ENCODE measurements around the gene PLEKHM3.
"Not testable (repeated sequence)": the region's sequence is repeated elsewhere in the genome, so short reads cannot be mapped to it uniquely, and the experiment has no call there.

PLEKHM3 gene

DNA sequence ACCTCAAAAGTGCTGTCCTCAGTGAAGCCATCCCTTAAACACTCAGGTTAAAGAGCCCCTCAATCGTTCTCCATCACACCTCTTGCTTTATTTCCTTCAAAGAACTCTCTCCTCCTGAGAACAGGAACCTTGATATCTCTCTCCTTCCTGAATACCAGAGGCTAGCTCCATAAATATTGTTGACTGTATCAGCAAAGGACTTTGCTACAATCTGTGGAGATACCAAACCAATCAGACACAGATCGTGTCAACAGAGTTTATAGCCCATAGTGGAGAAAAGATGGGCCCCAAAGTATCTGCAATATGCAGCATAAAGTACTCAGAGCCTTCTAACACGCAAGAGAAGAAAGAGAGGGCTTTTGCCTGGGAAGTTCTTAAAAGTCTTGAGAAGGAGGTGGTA, 36.4 kb downstream of the PLEKHM3 start:
- no peak for DNase-seq (ENCODE audit: low read depth)

DNA sequence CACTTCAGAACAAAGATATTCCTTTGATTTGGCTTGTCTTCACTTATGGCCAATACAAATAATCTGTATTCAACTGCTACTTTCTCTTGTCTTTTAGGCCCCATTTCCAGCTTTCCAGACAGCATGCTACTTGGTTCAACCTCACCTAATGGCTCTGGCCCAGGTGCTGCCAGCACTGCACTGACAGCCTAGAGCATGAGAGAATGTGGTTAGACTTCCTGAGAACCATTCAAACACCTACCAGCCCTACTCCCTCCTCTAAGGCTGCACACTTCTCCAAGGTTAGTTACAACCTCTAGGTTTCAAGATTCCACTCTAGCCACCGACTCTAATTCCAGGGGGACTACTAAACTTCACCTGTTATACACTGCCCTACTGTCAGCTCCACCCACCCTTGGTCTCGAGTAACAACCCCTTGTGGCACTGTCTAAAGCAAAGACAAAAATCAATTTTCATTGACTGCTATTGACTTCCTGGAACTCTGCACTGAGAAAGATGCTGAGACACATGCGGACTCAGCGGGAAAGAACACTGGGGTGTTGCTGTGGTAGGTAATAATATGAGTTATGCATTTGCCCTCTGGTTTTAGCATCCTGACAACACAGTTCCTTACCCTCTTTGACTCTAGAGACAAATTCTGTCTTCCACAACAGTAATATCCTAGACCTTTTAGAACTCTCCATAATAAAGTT, 38.2 kb downstream of the PLEKHM3 start:
- DNase-seq (ENCODE audit: low read depth), result no peak

DNA sequence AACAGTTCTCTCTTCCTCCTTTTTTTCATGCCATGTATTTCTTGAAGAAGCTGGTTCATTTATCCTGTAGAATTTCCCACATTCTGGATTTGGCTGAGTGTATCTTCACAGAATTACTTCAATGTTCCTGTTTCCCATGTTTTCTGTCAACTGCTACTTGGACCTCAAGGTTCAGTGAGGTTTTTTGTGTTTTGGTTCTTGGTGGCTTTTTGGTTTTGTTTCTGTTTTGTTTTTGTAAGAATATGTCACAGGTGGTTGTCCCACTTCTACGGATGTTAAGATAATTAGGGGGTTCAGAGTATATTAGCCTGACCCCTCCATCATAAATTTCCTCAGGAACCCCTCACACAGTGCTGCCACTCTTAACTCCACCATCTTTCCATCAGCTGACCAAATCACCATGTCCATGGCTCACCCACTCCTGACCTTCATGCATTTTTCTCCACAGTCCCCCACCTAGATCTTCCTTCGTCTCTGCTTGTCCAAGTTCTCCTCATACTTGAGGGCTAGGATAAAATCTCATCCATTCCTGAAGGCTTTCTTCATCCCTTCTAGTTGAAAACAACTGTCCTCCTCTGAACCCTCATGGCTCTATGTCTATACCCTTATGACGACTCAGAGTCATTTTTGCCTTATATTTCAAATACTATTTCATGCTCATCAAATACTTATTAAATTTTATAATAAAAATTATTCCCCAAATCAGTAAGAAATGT, 40.4 kb downstream of the PLEKHM3 start:
- DNase-seq (ENCODE audit: low read depth), result no peak

DNA sequence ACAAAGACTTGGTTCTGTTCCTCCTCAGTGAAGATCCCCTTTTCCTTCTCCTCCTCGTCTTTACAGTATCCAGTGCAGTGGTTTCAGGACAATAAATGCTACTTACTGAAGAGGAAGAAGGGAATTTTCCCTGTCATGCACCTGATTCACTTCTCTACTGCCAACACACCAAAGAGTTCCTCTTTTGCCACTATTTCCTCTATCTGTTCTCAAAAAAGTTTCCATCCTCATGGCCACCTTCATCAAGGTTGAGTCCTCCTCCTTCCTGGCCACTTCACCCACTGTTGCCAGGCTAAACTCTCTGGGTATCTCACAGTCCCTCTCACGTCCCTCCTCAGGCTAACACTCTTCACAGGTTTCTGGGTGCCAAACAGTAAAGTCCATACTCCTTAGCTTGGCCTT, 41.7 kb downstream of the PLEKHM3 start:
- no peak for DNase-seq (ENCODE audit: low read depth)

DNA sequence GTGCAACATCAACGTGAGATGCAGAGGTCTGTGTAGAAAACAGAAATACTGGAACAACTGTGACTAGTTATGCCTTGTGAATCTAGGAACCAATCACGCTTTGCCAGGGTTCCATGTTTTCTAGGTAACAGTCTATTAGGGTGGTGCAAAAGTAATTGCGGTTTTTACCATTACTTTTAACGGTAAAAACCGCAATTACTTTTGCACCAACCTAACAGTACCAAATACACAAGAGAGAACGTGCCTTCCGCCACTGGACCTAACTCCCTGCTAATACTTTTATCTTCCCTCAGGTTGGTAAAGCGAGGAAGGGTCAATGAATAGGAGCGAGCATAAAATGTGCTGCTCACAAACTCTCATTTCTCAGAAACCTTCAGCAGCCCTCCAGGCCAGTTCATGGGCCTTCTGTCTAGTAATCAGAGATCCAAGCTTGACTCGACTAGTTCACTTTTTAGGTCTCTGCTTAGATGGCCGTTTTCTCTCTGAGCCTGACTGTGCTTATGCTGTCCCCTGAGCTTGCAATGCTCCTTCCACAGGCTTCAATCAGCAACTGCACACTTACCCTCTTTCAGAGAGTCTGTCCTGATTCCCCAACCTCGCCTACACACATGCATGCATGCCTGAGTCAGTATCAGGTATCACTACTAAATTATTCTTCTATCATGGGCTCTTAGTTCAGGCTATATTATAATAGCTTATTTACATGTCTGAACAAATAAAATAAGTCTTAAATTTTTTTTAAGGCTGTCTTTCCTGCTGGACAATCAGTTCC, 47.0 kb downstream of the PLEKHM3 start:
- no peak for DNase-seq (ENCODE audit: low read depth)

DNA sequence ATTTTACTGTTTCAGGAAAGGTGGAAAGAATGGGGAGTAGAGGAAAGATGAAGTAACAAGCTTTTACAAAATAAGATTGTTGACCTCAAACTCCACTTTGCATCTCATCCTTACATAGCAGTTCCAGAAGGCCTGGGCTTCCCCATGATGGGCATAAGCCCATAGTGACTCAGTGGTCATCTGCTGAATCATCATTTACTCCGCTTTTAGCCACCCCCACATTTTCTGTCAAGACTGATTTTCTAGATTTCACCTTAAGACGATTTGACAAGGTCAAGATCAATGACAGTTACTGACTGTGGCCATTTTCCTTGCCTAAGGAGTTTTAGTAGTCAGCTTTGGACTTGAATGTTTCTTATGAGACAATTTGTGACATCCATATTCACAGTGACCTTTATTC, 49.4 kb downstream of the PLEKHM3 start:
- no peak for DNase-seq (ENCODE audit: low read depth)

DNA sequence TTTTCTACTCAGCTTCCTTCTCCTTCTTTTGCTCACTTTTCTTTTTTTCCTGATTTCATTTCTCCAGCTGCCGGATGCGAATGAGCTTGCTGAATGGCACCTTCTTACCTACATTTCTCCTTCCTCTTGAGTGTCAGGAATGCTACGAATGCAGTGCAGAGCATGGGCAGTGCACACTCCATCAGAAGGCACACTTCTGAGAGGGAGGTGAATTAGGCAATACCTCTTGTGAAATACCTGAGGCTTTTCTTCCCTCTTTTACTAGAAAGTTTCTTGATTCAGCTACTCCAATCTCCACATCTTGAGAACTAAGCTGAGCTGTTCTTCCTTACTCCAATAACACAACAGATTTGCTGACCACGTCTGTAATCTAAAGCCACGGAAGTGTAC, 51.1 kb downstream of the PLEKHM3 start:
- DNase-seq (ENCODE audit: low read depth), result no peak

DNA sequence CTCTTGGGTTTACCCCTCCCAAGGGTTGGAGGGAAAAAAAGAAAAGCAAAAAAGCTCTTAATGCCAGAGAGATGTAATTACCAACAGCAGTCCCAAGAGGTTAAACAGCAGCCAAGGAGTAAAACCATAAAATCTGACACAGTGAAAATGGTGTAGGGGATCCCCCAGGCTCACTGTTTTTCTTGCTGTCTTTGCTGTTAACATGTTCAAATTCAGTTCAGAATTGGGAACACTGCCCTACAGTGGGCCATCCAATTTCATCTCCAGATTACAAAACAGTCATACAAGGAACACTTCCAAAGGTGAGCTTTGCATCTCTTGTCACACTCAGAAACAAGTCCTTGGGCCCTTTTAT, 54.5 kb downstream of the PLEKHM3 start:
- no peak for DNase-seq (ENCODE audit: low read depth)

DNA sequence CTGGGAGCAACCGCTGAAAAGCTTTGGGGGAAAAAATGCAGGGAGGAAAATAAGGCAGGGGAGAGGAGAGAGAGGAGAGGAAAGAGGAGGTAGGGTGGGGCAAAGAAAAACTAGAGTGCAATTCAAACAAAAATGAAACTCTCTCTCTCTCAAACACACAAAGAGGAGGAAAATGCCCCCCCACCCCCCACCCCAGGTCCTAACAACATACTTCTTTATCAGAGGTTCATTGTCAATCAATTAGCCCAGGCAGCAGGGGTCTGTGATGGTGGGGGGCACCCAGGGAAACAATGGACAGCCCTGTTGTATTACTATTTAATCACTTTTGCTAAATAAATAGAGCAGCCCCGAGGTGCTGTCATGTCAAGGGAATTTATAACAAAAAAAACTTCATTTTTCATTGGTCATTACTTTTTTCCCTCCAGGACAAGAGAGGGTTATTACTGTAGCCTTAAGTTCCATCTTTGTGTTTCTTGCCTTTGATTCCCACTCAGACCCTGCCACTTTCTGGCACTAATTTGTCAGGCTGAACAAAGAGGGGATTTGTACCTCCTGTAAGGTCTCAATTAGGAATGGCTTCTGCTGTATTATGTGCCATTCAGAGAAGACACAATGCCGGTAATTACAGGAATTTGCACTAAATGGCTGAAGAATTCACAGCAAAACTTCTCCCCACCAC, 55.0 kb downstream of the PLEKHM3 start:
- no peak for DNase-seq (ENCODE audit: low read depth)

DNA sequence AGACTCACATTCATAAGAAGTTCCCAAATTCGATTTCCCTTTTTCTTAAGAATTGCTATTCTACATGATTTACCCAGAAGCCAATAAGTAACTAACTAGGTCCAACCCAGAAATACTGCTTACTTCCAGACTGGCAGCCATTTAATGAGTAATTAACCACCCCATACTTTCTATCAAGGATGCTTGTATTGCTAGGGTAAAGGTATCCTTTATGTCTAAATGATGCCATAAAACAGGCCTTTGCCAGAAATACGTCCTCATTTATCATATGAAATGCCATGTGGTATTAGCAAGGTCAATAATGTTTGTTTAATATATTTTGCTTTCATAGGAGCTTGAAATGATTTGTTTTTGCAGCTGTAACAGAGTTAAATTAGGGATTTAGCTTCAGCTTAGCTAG, 56.1 kb downstream of the PLEKHM3 start:
- no peak for DNase-seq (ENCODE audit: low read depth)

DNA sequence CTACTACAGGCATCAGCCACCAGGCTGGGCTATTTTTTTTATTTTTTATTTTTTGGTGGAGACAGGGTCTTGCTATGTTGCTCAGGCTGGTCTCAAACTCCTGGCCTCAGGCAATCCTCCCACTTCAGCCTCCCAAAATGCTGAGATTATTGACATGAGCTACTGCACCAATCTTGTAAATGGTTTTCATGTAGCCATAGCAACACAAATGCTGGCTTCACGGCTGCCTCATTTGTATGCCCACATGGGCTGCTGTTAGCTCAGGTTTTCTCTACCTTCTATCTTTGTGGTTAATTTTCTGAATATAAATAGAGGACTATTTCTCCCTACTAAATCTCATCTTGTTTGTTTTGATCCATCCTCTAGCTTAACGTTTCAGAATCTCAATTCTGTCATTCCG, 58.2 kb downstream of the PLEKHM3 start:
- no peak for DNase-seq (ENCODE audit: low read depth)

DNA sequence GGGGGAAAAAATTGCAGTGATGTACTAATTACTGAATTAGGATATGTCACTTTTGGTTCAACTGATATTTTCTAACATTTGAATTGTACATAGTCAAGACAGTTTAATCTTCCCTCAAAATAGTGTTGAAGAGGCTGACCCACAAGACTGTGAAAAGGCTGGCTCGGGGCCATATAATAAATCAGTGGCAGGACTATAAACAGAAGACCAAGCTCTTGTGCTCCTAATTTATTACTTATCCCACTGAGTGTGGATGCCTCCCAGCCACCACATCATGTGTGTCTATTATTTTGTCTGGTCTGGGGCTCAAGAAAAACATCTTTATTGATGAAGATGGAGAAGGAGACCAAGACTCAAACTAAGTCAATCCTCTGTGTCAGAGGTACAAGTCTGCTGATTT, 64.4 kb downstream of the PLEKHM3 start:
- DNase-seq (ENCODE audit: low read depth), result no peak

DNA sequence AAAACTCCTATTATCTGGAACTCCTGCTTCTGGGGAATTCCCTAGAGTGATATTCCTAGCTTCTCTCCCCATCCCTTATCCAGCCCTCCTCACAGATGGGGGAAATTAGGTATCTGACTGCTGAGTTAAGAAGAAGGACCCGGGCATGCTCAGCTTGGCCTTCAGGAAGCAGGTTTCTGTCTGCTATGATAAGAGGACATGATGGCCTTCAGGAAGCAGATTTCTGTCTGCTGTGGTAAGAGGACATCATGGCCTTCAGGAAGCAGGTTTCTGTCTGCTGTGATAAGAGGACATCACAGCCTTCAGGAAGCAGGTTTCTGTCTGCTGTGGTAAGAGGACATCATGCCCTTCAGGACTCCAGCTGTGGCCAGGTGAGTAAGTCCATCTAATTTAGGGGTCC, 65.2 kb downstream of the PLEKHM3 start:
- no peak for DNase-seq (ENCODE audit: low read depth)

DNA sequence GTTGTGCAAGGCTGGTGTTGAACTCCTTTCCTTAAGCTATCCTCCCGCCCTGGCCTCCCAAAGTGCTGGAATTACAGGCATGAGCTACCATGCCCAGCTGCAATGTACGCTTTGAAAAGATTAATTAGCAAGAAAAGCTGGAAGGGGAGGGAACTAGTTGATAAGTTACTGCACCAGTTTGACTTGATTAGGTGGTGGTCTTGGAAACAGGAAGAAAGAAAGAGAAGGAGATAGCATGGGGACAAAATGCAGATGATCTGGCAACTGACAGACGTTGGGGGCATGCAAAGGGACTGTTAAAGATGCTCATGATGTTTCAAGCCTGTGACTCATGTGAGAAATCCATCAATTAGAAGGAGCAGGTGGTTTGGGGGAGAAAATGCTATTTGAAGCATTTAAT, 68.6 kb downstream of the PLEKHM3 start:
- DNase-seq (ENCODE audit: low read depth), result no peak

DNA sequence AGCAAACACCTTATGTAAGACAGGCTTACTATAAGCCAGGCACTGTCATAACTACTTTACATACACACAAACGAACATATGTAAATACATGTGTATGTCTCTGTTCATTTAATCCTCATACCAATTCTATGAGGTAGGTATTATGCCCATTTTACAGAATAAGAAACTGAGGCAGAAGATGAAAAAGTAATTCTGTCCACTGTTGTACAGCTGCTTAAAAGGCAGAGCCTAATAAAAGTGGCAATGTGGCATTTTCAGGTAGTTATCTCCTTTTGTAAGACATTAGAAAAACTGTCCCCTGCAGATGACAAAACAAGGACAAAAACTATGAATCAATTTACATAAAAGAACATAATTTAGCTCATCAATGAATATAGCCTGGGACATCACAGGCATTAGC, 69.9 kb downstream of the PLEKHM3 start:
- DNase-seq (ENCODE audit: low read depth), result no peak

DNA sequence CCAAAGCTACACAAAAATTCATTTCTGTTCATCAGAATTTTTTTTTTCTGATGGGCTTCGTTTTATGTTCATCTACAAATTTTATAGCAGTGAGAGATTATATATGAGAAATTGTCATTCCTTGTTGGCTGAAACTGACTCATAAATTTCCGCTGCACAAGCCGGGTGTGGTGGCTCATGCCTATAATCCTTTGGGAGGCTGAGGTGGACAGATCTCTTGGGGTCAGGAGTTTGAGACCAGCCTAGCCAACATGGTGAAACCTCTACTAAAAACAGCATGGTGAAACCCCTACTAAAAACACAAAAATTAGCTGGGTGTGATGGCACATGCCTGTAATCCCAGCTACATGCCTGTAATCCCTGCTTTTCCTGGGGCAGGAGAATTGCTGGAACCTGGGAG, 72.0 kb downstream of the PLEKHM3 start:
- no peak for DNase-seq (ENCODE audit: low read depth)

DNA sequence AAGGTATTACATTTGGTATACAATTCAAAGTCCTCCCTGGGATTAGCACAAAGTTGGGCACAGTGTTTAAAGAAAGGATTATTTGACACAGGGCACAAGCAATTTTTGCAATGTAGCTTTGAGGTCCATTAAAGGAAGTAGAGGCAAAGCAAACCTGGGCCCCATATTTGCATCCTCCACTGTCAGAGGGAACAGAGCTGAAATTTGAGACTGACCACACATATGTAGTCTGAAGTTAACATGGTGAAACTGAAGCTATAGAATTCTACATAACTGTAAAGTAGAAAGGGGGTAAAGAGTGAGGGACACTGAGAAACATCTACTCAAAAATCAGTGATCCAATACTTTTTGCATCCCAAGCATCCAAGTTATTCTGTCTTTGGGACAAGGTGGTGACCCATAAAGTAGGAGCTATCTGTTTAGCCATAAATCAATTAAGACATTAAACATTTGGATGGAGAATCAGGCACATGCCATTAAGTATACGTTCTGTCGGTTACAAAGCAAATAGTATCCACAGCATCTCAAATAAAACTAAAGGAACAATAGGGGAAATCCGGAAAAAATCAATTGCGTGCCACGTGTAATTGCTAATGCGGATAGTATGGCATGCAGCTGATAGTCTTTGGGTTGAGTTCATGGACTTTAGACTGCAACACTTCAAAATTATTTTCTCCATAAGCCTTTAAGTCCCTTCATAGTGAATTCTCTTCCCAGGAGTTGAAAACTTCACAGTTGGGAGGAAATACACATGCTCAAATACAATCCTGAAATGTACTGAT, 72.6 kb downstream of the PLEKHM3 start:
- no peak for DNase-seq (ENCODE audit: low read depth)

DNA sequence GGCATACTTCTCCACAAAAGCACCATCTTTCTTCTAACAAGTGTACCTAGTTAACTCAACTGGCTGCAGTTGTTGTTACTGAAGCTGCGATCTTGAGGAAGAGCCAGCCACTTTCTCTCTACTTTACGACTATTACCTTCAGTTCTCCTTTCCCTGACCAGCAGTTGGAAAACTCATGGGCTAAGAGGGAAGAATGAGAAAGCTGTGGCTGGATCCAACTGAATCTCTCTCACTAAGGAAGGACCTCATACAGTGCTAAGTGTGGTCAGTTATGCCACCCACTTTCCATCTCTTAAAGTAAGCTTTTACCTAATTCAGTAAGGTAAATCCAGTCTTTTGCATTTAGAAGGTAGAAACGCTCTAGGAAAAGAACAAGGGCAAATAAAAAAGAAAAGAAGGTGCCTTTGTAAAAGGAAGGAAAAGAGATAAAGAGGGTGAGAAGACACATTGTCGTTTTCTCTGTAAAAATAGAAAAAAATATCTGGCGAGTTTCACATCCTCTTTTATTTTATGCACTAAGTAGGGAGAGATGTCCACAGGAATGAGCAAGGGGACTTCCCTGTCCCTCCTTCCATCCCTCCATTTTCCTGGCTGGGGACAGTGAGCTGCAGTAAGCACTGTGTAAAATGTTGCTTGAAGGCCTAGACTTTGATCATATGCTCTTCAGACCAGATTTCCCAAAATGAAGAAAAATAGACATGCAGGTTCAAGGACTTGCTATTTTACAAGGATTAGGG, 73.4 kb downstream of the PLEKHM3 start:
- DNase-seq (ENCODE audit: low read depth), result no peak

DNA sequence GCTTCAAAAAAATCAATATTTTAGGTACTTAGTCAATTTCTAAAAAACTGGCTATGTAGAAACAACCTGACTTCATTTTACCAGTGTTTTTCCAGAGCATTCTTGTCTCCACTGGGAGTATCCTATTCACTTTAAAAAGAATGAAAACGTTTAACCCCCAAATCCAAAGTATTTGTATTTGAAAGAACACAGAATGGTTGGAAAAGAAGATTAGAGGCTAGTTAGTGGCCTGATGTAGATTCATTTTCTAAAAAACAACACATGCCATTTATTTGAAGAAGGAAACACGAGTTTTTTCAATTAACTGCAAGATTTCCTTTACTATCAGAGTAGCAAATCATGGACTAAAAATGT, 74.6 kb downstream of the PLEKHM3 start:
- no peak for DNase-seq (ENCODE audit: low read depth)

DNA sequence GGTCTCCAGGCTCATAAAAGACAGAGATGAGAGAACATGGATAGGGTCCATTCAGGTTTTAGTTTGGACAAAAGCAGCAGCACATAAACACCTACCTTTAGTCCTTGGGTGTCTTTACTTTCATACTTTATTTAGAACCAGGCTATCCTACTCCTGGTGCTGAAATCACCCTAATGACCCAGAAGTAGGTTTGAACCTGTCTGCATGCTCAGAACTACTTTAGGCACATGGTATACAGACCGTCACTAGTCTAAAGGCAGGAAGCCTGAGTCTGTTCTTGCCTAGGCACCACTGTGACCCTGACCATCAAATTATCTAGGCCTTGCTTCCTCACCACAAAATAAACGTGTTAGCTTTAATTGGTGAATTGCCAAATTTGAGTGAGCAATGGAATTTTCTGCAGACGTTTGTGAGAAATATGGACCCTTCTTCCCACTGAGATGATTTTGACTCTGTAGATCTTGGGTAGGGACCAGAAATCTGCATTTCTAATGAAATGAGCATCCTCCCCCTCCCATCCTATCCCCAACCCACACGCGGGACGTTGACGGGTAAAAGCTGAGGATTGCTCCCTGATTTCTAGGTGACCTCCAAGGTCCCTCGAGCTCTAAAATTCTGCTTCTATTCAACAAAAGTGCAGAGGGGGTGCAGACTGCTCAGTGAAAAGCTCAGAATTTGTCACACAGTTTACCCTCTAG, 75.1 kb downstream of the PLEKHM3 start:
- no peak for DNase-seq (ENCODE audit: low read depth)

DNA sequence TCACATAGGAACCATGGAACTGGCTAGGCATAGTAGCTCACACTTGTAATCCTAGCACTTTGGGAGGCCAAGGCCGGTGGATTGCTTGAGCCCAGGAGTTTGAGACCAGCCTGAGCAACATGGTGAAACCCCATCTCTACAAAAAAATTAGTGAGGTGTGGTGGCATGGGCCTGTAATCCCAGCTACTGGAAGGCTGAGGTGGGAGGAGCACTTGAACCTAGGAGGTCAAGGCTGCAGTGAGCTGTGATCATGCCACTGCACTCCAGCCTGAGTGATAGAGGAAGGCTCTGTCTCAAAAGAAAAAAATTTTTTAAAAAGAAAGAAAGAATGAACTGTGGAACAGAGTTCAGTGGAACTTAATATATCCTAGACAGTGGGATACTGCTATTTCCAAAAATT, 76.1 kb downstream of the PLEKHM3 start:
- DNase-seq (ENCODE audit: low read depth), result not testable (repeated sequence)
